GM21529 (cell line): ENCODE results near the gene PNPLA5.
"Not testable (repeated sequence)": the region's sequence is repeated elsewhere in the genome, so short reads cannot be mapped to it uniquely, and the experiment has no call there.

ENCODE experiments used
- ATAC-seq: cut with Tn5 transposase; IDR thresholded peaks from one replicate; pipeline ENCODE4 v1.9.1; 2021; ENCODE audit not compliant: unreplicated experiment

Gene PNPLA5

DNA sequence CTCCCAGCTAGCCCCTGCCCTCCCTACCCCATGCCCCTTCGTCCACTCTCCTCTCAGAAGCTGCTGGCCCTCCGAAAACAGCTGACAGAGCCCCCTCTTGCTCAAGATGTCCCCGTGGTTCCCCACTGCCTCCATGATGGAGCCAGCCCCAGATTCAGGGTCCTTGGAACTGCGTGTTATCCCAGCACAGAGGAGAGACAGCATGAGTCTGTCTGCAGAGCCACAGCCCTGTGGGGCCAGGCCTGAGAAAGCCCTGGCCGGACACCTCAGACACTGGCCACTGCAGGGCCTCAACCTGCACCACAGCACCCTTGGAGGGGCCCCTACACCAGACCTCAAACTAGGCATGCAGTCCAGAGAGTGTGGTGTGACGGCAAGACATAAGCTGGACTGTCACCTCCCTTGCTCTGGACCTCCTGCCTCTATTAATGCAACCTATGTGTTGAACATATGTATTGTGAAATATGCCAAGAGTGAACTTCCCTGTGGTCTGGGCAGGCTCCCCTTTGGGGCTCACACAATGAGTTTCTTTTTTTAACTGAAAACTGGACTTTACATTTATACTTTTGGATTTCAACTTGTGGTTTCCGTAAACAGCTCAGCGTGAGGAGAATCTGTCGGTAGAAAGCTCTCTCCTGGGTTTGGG lies 9.6 kb downstream of the PNPLA5 start:
- no peak for ATAC-seq

DNA sequence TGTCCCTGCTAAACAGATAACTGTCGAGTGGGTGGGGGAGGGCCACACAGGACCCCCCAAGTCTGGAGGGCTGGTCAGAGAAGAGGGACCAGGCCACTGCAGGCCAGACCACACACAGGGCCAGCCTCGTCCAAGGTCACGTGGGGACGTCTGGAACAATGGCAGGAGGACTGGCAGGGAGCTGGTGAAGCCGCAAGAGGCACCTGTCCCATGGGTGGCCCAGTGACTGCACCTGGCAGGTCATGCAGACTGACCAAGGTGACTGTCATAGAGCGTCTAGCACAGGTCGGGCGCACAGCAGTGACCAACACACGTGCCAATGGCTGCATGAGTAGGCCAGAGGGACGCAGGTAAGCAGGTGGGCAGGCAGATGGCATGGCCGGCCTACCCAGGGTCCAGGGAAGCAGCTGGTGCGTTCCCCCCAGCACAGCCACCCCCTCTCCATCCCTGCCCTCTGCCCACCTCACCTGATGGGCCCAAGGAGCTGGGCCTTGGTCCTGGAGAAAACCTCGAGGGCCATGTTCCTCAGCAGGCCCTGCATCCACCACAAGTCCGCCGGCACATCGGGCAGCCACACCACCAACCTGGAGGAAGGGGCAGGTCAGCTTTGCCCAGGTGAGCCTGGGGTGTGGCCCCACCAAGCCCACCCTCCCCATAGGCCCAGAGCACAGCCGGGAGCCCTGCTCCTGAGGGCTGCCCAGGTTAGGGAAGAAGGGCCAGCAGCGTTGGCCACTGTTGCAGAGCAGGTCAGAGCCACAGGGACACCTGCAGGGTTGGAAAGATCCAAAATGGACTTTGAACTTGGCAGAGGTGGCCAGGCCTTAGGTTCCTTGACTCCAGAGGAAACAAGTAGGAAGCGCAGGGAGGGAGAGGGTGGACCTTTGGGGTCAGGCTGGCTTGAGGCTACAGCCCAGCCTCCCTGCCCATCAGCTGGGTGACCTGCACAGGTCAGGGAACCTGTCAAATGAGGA lies 10.4 kb downstream of the PNPLA5 start:
- no peak for ATAC-seq

DNA sequence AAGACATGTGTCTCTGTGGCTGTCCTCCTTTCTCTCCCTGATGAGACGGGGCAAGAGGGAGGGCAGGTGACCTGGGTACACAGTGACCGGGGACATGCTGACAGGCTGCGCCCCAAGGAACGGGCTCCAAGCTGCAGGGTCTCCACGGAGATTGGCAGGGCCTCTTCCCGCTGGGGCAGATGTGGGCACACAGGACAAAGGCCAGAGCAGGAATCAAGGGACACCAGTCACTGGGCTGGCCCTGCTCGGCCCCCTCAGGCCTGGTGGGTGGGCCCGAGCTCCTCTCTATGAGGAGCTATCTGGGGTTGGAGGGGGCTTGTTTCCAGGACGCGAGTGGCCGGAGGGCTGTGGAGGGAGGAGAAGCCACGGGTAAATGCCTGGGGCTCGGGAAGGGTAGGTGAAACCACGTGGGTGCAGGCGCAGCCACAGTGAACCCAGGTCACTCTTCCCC lies 11.2 kb downstream of the PNPLA5 start:
- no peak for ATAC-seq

DNA sequence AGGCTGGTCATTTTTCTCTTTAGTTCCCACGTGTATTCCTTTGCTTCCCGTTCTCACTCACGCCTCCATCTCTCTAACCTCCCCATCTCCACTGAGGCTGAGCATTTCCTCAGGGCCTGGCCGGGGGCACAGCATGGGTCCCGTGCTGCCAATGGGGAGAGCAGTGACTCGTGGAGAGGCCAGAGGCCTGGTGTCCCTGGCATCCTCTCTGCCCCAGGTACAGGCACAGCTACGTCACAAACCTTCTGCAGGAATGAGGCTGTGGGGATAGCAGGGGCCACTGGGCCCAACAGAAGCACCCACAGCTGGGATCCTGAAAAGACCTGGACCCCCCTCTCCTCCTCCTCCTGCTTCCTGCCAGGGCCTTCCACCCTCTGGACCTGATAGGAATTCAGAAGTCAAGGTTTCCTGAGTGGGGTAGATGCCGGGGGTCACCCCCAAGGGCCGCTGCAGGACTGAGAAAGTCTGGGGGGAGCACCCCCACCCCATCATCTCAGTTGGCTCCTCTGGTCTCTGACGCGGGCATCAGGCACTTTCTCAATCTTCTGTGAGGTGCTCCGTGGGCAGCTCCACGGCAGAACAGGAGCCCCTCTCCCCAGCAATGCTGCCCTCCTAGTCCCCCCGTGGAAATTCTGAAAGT lies 11.8 kb downstream of the PNPLA5 start:
- no peak for ATAC-seq

DNA sequence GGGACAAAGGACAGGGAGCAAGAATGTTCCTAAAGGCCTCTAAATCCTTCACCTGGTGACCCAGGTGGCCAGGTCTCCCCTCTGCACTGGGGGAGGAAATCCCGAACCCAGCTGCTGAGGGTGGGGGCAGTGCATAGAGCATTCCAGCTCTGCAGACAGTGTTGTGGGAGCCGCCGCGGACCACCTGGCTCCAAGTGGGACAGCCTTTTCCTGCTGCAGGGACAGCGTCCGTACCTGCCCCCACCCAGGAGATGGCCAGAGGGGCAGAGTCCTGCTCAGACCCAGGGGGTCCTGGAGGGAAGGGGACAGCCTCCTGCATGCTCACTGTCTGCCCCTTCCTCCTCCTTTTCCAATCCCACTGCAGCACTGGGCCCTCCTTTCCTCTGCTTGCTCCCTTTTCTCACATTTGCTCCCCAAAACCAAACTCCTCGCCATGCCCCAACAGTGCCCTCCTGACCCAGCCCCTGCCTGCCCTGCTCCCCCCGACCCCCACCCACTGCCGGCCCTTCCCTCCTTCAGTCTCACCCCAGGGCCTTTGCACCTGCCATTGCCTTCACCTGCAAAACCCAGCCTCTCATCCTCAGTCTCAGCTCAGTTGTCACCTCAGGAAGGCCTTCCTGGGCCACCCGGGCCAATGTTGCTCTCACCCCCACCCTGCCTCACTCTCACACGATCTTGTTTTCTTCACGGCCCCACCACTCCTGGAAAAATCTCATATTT lies 12.8 kb downstream of the PNPLA5 start:
- no peak for ATAC-seq

DNA sequence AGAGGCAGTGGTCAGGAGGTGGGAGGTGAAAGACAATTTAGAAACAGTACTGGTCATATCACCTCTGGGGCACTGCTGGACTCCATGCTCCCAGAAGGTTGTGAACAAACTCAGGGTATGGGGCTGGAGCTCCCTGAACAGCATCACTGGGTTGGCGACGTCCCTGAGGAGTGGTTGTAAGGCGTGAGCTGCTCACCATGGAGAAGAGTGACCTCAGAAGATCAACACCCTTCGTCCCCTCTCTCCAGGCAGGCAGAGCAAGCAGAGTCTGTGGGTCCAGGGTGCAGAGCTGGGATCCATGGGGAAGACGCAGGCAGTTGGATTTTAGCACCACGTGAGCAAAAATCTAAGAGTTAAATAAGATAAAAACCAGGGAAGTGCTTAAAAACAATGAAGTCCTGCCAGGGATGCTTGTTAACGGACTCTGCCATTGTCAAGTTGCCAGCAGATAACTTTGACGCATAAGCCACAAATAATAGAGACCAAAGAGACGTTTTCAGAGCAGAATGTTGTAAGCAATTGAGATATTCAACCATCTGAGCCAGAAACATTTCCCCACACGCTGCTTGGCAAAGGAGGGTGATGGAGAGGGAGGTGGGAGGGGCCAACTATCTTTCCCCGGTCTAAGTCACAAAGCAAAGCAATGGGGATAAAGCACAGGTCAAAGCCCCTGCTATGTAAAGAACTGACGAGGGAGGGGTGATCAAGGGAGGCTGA lies 13.6 kb downstream of the PNPLA5 start:
- ATAC-seq, result no peak

DNA sequence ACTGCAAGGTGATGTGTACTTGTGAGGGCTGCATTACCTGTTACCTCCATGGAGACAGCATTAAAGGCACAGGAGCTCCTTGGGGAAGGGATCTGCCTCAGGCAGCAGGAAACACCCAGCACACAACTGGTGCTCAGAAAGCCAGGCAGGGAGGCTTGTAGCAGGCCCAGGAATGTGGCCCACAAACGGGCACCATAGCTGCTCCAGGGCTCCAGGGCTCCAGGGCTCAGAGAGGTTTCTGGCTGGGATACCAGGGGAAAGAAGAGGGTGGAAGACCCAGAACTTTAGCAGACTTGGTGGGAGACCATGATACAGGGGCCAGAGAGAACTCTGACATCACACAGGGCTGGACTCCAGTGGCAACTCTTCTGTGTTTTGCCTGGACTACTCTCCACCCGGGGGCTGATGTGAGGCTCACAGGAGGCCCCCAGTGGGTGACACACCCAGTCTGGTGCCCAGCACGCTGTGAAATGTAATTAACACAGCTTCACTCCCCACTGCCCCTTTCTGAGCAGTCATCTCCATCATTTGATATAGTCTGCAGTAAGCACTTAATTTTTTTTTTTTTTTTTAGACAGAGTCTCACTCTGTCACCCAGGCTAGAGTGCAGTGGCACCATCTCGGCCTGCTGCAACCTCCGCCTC lies 14.8 kb downstream of the PNPLA5 start:
- ATAC-seq, result no peak

DNA sequence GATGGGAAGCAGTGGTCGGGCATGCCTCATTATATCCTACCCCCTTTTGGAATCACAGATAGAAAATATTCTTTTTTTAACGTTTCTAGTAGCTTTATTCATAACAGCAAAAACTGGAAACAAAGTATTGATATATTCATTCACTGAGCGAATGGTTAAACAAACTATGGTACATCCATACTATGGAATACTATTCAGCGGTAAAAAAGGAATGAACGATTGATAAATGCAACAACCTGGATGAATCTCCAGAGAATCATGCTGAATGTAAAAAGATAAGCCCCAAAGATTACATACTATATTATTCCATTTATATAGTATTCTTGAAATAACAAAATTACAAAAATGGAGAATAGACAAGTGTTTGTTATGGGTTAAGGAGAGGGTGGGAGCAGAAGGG lies 22.0 kb downstream of the PNPLA5 start:
- ATAC-seq, result no peak

DNA sequence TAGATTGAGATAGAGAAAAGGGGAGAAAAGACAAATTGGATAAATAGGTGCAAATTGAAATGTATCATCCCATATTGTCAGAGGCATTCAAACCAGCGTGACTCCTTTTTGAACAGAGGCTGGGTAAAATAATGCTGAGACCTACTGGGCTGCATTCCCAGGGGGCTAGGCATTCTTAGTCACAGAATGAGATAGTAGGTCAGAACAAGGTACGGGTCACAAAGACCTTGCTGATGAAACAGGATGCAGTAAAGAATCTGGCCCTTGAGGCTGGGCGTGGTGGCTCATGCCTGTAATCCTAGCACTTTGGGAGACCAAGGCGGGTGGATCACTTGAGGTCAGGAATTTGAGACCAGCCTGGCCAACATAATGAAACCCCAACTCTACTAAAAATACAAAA lies 22.8 kb downstream of the PNPLA5 start:
- ATAC-seq, result not testable (repeated sequence)

DNA sequence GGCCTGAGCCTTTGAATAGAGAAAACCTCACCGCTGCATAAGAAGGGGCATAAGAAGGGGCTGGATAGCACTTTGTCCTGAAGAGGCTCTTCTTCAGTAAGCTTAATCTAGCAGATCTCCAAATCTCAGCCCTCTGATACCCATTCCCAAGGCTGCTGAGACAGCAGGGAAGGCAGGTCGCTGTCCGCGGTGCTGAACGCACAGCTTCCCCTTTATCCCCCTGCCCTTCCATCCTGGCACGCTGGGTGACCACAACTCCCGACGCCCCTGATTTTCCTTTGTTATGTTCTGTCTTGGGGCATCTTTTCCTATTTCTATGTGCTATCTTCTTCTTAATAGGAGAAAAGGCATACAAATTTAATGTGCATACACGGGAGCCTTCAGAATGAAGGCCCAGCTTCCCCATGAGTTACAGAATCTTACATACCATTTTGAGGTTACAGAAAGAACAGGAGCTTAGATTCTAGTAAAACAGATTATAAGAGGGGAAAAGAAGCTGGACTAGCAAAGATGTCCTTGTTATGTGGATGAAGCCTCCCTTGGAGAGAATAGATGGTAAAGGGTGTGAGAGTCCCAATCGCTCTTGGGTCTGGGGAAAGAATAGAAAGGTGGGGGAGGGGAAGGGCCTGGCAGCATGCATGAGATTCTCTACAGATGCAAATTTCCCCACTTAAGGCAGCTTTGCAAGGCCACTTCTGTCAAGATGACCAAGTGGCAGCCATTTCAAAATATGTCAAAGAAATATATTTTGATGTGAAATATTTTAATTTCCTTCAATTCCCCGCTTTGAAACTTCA lies 23.8 kb downstream of the PNPLA5 start:
- no peak for ATAC-seq

DNA sequence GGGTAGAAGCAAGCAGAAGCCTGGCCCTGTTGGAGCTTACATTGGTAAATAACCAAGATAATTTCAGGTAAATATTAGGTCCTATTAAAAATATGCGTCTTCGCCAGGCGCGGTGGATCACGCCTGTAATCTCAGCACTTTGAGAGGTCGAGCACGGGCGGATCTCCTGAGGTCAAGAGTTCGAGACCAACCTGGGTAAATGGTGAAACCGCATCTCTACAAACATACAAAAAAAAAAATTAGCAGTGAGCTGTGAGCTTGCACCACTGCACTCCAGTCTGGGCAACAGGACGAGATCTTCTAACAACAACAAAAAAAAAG lies 29.0 kb downstream of the PNPLA5 start:
- no peak for ATAC-seq

DNA sequence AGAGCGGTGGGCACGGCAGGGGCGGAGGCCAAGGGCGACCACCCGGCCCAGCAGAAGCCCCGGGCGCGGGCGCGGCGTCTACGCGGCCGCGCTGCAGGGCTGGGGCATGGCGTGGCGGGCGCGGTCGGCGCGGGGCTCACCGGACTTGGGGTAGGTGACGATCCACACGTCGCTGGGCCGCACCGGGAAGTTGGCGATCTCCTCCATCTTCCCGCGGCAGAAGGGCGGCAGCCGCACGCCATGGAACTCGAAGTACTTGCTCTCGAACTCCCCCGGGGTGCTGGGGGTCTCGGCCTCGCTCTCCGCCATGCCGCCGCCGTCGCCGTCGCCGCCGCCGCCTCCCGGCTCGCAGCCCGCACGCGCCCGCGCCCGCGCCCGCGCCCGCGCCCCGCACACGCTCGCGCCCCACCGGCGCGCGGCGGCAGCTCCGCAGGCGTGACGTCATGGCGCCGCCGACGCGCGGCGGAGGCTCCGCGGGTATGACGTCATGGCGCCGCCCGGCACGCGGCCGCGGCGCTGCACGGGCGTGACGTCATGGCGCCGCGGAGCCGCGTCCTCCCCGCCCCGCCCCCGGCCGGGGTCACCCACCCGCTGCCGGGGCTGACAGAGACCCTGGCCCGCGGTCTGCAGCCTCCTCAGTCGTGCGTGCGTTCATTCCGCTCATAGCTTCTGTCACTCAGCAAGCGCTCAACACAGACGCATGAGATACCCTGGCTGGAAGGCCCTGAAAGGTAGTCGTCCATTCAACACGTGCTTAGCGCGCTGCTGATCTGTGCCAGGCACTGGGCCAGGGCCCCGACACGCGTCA lies 29.5 kb downstream of the PNPLA5 start, which contains the start of gene SULT4A1:
SULT4A1 (minus strand) TSS at position 440 of the 808 bp plus-strand sequence; CDS start at position 309, 131 bp downstream.
- ATAC-seq, result no peak

DNA sequence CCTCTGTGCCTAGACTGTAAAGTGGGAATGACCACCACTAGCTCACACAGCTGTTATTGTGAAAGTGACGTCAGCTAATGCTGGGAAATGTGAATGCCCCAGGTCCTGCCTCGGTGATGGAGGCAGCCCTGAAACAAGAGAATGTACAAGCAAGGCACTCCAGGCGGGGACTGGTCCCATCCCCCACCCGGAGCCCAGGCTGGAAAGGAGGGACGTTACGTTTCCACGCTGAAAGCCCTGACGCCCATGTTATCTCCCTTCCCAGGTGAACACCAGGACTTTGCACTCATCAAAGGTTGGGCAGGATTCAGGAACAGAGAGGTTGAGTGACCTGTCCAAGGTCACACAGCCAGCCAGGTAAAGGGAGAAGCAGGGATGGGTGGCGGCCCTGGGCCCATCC lies 30.3 kb downstream of the PNPLA5 start:
- no peak for ATAC-seq

DNA sequence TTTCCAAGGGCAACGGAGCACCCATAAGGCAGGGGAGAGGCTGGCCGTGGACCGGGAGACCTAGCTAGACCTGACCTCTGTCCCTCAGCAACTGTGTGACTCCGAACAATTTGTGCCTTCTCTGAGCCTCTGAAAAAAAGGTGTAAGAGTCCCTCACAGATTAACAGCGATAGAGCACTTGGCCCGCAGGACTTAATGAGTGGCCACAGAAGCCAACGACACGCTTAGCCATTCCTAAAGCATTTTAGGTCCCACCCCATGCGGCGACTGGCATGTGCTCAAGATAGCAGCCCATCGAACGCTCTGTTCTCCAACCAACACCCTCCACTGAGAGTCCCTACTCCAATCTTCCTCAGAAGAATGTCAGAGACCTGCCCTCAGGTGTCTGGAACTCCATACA lies 31.0 kb downstream of the PNPLA5 start:
- ATAC-seq, result no peak

DNA sequence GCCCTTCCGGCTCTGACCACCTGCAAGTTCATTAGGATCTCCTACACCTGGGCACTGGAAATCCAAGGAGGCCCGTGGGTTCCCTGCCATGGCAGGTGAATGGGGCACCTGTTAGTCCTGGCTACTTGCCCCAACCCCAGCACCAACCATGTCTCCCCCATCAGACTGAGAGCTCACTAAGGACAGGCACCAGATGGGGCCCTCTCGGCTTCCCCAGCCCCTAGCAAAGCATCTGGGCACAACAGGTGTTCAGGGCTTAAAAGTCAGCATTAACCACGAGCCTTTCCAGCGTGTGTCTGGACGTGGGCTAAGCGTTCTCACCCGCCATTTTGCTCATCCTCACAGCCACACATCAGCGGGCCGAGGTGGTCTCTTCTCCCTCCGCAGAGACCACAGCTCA lies 31.7 kb downstream of the PNPLA5 start:
- no peak for ATAC-seq

DNA sequence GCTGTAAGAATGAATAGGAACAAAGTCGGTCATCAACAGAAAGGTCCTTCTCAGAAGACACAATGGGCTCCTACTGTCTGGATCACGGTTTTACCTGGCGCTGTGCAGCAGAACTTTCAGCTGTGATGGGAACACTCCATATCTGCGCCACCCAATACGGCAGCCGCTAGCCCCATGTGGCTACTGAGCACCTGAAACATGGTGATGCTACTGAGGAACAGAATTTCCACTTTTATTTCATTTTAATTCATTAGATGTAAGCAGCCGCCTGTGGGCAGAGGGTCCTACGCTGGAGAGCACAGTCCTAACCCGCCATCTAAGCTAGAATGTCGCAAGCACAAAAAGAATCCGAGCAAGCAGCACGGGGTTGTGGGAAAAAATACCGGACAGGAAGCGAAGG lies 32.2 kb downstream of the PNPLA5 start:
- no peak for ATAC-seq

DNA sequence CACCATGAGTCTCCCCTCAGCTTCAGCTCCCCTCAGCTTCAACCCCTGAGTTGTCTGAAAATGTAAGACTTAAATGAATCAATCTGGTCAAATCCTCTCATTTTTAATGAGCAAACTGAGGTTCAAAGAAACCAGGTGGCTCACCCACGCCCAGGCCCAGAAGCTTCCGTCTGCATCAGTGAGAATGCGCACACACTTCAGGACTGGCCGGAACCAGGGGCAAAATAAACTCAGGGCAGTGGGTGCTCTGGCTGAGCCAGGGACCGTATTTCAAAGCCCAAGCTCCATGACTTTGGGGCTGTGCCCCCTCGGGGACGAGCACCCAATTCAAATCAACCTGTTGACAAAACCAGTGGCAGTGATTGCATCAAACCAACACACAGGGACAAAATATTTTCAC lies 32.6 kb downstream of the PNPLA5 start:
- no peak for ATAC-seq

DNA sequence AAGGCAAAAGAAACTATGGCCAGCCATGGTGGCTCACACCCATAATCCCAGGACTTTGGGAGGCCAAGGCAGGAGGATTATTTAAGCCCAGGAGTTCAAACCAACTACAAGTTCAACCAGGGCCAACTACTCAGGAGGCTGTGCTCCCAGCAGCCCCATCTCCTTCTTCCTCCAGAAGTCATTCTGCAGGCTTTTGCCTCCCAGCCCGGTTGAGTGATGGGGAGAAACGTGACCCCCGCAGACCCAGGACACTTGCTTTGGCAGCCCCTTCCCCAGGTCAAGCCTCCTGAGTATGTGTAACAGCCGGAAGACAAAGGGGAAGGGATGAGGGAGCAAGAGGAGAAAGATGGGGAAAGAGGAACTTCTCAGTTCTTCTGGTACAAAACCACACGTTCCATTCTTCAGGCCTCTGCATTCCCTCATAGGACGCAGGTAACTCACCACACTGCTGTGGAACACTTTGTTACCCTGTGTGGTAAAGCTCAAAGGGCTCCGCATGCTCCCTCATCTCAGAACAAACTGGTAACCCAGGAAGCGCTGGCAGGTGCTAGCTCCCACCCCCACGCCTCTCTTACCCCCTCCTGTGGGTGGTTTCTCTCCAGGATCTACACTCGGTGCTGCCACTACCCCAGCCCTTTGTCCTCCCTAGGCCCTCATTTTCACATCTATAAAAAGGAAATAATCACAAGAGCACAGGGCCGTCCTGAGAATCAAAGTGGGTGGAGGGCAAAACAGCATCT lies 33.5 kb downstream of the PNPLA5 start:
- no peak for ATAC-seq
